SU-DHL-6 (cell line): ENCODE data around the gene NRGN.

ENCODE experiments used
- EZH2phosphoT487 ChIP-seq: fragments of 200-600 bp; sonication (generic), shearing (Covaris generic); conservative IDR thresholded peaks from 2 replicates; pipeline ENCODE4 v1.6.1; 2018; ENCODE audit warnings: mild to moderate bottlenecking, antibody characterized with exemption, low read length, moderate library complexity, mixed read lengths
- TF ChIP-seq, protein P1 (sequence below): fragments of 200-600 bp; sonication (generic); IDR thresholded peaks from one replicate; pipeline ENCODE4 v1.5.1; 2017; ENCODE audit warnings: antibody characterized with exemption, mild to moderate bottlenecking, low read length, moderate library complexity; ENCODE audit not compliant: insufficient read depth, poor library complexity, severe bottlenecking

DNA sequence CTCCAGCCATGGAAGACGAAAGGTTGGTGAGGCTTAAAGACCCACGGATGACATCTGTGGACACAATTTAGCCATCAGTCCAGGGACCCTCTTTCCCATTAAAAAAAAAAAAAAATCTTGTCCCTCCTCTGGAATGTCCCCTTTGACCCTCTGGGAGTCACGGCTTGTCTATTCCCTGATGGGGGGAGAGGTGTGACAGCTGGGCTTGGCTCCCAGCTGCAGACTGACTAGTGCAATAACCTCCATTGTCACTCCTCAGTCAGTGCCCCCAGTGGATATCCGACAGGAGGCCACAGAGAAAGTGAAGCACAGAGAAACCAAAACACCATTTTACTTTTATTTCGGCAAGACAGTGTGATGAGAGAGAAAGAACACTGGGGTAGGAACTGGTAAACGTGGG lies 15.0 kb downstream of the NRGN start:
- TF ChIP-seq, protein P1, sequence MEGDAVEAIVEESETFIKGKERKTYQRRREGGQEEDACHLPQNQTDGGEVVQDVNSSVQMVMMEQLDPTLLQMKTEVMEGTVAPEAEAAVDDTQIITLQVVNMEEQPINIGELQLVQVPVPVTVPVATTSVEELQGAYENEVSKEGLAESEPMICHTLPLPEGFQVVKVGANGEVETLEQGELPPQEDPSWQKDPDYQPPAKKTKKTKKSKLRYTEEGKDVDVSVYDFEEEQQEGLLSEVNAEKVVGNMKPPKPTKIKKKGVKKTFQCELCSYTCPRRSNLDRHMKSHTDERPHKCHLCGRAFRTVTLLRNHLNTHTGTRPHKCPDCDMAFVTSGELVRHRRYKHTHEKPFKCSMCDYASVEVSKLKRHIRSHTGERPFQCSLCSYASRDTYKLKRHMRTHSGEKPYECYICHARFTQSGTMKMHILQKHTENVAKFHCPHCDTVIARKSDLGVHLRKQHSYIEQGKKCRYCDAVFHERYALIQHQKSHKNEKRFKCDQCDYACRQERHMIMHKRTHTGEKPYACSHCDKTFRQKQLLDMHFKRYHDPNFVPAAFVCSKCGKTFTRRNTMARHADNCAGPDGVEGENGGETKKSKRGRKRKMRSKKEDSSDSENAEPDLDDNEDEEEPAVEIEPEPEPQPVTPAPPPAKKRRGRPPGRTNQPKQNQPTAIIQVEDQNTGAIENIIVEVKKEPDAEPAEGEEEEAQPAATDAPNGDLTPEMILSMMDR: no peak
- no peak for TF ChIP-seq EZH2phosphoT487
